ENCODE data around the gene PGAM2. TPM values are rescaled to one million over a fixed set of nuclear protein-coding genes. Genes with fewer than 3 reads are reported as not detected.

PGAM2 gene
- total RNA-seq, 1 experiment from 2014 or later = 0.27 TPM

DNA sequence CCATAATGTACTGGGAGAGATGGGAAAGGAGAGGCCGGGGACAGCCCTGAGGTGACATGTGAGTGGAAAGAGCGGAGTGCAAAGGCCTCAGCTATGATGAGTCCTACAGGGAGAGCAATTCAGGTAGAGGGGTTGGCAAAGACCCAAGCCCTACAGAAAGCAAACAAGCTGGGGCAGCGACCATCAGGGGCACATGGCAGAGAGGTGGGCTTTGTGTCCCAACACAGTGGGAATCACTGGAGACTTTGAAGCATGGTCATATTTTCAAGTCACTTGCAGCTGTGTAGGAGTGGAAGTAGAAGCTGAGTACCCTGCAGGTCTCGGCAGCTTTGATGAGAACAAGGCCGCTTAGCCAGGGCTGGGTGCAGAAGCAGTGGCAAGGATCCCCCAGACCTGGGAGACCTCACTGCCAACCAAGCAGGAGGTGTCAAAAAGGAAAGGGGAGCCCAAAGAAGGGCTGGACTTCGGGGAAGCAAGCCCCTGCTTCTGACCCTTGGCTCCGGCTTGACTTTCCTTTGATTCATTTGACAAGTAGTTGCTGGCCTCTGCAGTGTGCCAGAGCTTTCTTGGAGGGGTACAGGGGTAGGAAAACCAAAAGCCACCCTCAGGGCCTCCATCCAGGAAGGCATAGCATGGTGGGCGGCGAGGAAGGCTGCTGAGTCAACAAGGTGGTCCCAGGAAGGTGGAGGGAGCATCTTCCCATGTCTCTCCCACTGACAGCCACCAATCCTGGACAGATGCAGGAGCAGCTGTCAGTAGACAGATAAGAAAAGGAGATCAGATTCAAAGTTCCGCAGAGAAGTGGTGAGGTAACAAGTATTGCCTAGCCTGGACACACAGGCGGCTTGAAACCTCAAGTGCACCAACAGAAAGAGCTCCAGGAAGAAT is 1.9 kb upstream of the PGAM2 start:
- BruUV-seq (replicated peaks) = no TSS peak
- Histone ChIP-seq H4K20me1 (ENCODE audit: insufficient read depth) (no peaks in the 10 kb centered on the region), H3K4me3 (replicated peaks in 1 of 2; ENCODE audit: low read depth in 1 of 2, low read length in 2 of 2) (no peak overlapping the region), H3K9me3 (ENCODE audit: control insufficient read depth in 1 of 2, insufficient read depth in 1 of 2, low read depth in 1 of 2, low read length in 2 of 2) (no peaks in the 10 kb centered on the region), H3K27me3 (ENCODE audit: insufficient read depth, low read length) (no peaks in the 10 kb centered on the region), H3K4me1 (ENCODE audit: control insufficient read depth in 1 of 2, insufficient read depth in 2 of 2, low read length in 2 of 2) (peaks cover 9 to 24% of the 10 kb centered on the region in 2 experiments), H3K36me3 (ENCODE audit: control insufficient read depth in 1 of 2, insufficient read depth in 2 of 2, low read length in 2 of 2) (0 out of 4 replicates have a peak, but pooled peaks cover 0 to 3% of the 10 kb centered on the region in 2 experiments), H2AFZ (ENCODE audit: low read depth, low read length, poor library complexity, severe bottlenecking) (no peak overlapping the region), H3K9ac (ENCODE audit: low read length) (no peak overlapping the region), H3K9me2 (ENCODE audit: insufficient read depth) (no peaks in the 10 kb centered on the region), H3K79me2 (ENCODE audit: insufficient read depth, low read length) (no peaks in the 10 kb centered on the region), H3K27ac (ENCODE audit: low read depth, low read length) (no peak overlapping the region), H3K4me2 (ENCODE audit: low read length) (no peak overlapping the region)
- ATAC-seq (peak; percentile 9; the same call in 1 of the 2 replicates), DNase-seq (ENCODE audit: low read depth, low spot score) (no peak)
- CTCF ChIA-PET = interaction anchor here (0.8 kb wide), 1 partner anchor 129 kb away, joined by 3 read pairs; no protein-coding TSS in a partner anchor
- POLR2A ChIA-PET = interaction anchor here (1.1 kb wide), 1 partner anchor 17 kb away, joined by 3 read pairs; no protein-coding TSS in a partner anchor
- intact Hi-C loops (cut with micrococcal nuclease) = no loop called here
- TF ChIP-seq ZFX (IDR thresholded peaks at IDR 0.05) (no peak), ELF1 (IDR thresholded peaks at IDR 0.05; ENCODE audit: borderline replicate concordance, low read depth) (no peak), POLR2A (IDR thresholded peaks at IDR 0.05; ENCODE audit: borderline replicate concordance, extremely low read depth, insufficient read depth, insufficient read length) (peak; percentile 20), CTCF (IDR thresholded peaks at IDR 0.05 in 2 of 3, conservative IDR thresholded peaks at IDR 0.05 in 1 of 3; ENCODE audit: borderline replicate concordance in 1 of 3, insufficient read depth in 1 of 3, low read depth in 2 of 3, low read length in 2 of 3) (no peak)
- RAD21 ChIA-PET (ENCODE audit: low non-redundant PET in 1 of 2, low total read pairs in 2 of 2, uncharacterized antibody in 2 of 2, unreplicated experiment in 2 of 2) = no interaction called here

DNA sequence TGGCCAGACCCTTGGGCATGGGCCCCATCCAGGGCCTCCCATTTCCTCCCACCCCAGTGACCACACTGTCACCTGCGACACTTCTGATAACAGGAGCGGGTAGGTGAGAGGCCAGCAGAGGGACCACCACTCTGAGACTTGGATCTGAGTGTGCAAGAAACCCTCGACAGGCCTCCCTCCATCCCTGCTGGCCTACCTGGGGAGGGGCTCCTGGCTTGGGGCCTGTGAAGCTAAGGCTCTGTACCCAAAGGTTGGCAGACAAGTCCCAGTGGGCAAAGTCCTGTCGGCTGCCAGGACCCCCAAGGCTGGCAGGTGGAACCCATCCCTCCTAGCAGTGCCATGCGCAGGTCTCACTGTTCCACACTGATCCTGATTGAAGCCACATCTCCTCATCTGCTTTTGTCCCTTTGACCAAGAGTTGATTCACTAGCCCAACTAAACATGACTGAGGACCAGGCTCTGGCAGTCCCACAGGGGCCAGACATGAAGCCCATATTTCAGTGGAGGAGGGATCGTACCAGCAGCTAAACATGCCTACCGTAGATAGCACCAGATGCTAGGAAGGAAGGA is 1.2 kb upstream of the PGAM2 start:
- H3K27me3 ChIP-seq (ENCODE audit: insufficient read depth, low read length) = no peaks in the 10 kb centered on the region
- intact Hi-C loops (cut with micrococcal nuclease) = no loop called here
- H3K27ac ChIP-seq (ENCODE audit: low read depth, low read length) = no peak overlapping the region
- DNase-seq (ENCODE audit: low read depth, low spot score) = no peak
- RAD21 ChIA-PET (ENCODE audit: low non-redundant PET in 1 of 2, low total read pairs in 2 of 2, uncharacterized antibody in 2 of 2, unreplicated experiment in 2 of 2) = no interaction called here
- H4K20me1 ChIP-seq (ENCODE audit: insufficient read depth) = no peaks in the 10 kb centered on the region
- BruUV-seq (replicated peaks) = no TSS peak
- CTCF ChIA-PET = no interaction called here
- ATAC-seq = peak; percentile 4; the same call in 1 of the 2 replicates
- H3K4me3 ChIP-seq (replicated peaks in 1 of 2; ENCODE audit: low read depth in 1 of 2, low read length in 2 of 2) = no peak overlapping the region
- H3K79me2 ChIP-seq (ENCODE audit: insufficient read depth, low read length) = no peaks in the 10 kb centered on the region
- no peak overlapping the region for H3K4me2 ChIP-seq (ENCODE audit: low read length)
- no peaks in the 10 kb centered on the region for H3K9me2 ChIP-seq (ENCODE audit: insufficient read depth)
- H3K9ac ChIP-seq (ENCODE audit: low read length) = no peak overlapping the region
- H3K4me1 ChIP-seq (ENCODE audit: control insufficient read depth in 1 of 2, insufficient read depth in 2 of 2, low read length in 2 of 2) = peaks cover 9 to 17% of the 10 kb centered on the region in 2 experiments
- POLR2A ChIA-PET = interaction anchor here (1.1 to 1.2 kb wide), 2 partner anchors 15 to 16 kb away, joined by 3 to 5 read pairs; no protein-coding TSS in a partner anchor
- TF ChIP-seq EZH2phosphoT487 (IDR thresholded peaks at IDR 0.05; ENCODE audit: borderline replicate concordance) = no peak
- TF ChIP-seq POLR2AphosphoS5 (IDR thresholded peaks at IDR 0.05; ENCODE audit: low read depth, low read length) = peak; percentile 11; the same call in 1 of the 2 replicates
- TF ChIP-seq TCF7L2 (IDR thresholded peaks at IDR 0.05; ENCODE audit: borderline replicate concordance, extremely low read depth, insufficient read depth, insufficient read length) = no peak
- no peak for TF ChIP-seq EZH2 (IDR thresholded peaks at IDR 0.05)
- TF ChIP-seq CTCF (IDR thresholded peaks at IDR 0.05 in 2 of 3, conservative IDR thresholded peaks at IDR 0.05 in 1 of 3; ENCODE audit: borderline replicate concordance in 1 of 3, insufficient read depth in 1 of 3, low read depth in 2 of 3, low read length in 2 of 3) = no peak
- no peak for TF ChIP-seq JUND (IDR thresholded peaks at IDR 0.05)
- no peak for TF ChIP-seq ATF3 (IDR thresholded peaks at IDR 0.05)
- no peak overlapping the region for H2AFZ ChIP-seq (ENCODE audit: low read depth, low read length, poor library complexity, severe bottlenecking)
- H3K9me3 ChIP-seq (ENCODE audit: control insufficient read depth in 1 of 2, insufficient read depth in 1 of 2, low read depth in 1 of 2, low read length in 2 of 2) = no peaks in the 10 kb centered on the region
- 0 out of 4 replicates have a peak, but pooled peaks cover 2 to 3% of the 10 kb centered on the region in 2 experiments for H3K36me3 ChIP-seq (ENCODE audit: control insufficient read depth in 1 of 2, insufficient read depth in 2 of 2, low read length in 2 of 2)

All from HCT116 (cell line).